Prostate gland (tissue), 2 donors: ENCODE measurements around the gene HOXA10.

Experiments used
- CTCF ChIP-seq, 4 experiments: fragments of 200-600 bp in 2 of 4; fragments of 450-650 bp in 2 of 4; sonication (generic) in 2 of 4; IDR thresholded peaks; 1 replicate in 3 of 4; 2 replicates in 1 of 4; pipeline ENCODE4 v1.5.1; 2016 to 2019; ENCODE audit warnings: antibody characterized with exemption in 4 of 4, mild to moderate bottlenecking in 2 of 4, moderate library complexity in 2 of 4
- POLR2A ChIP-seq: fragments of 450-650 bp; IDR thresholded peaks from one replicate; pipeline ENCODE4 v1.6.1; 2016; ENCODE audit warnings: antibody characterized with exemption, mild to moderate bottlenecking

- TF ChIP-seq POLR2A: no peak
- no peak for TF ChIP-seq CTCF (IDR thresholded peaks at IDR 0.05)
These were observed 41.2 kb upstream of the HOXA10 start for GRCh38 chr7:27215356-27215755.
